Effector CD4-positive, alpha-beta T cell (primary cell): ENCODE data around the gene UIMC1.

Experiments
- DNase-seq: peaks from one replicate; pipeline ENCODE4 v3.0.0-alpha.2; 2020

Gene UIMC1

GRCh38 chr5:176866707-176867310 lies 139.8 kb downstream of the UIMC1 start:
- DNase-seq, result no peak

GRCh38 chr5:176865964-176866363 lies 140.6 kb downstream of the UIMC1 start:
- no peak for DNase-seq

GRCh38 chr5:176864755-176865154 lies 141.8 kb downstream of the UIMC1 start:
- DNase-seq, result no peak

- DNase-seq, result no peak
Measured at GRCh38 chr5:176863765-176864098, 142.8 kb downstream of the UIMC1 start.

GRCh38 chr5:176863041-176863764 lies 143.4 kb downstream of the UIMC1 start:
- no peak for DNase-seq

- DNase-seq, result no peak
Measured at GRCh38 chr5:176862330-176862995, 144.1 kb downstream of the UIMC1 start.

GRCh38 chr5:176861276-176861675 lies 145.3 kb downstream of the UIMC1 start:
- no peak for DNase-seq

GRCh38 chr5:176860381-176860780 lies 146.2 kb downstream of the UIMC1 start:
- DNase-seq, result no peak

GRCh38 chr5:176859916-176860315 lies 146.7 kb downstream of the UIMC1 start:
- DNase-seq, result no peak

GRCh38 chr5:176857894-176858273 lies 148.7 kb downstream of the UIMC1 start:
- no peak for DNase-seq

GRCh38 chr5:176857216-176857893 lies 149.2 kb downstream of the UIMC1 start:
- no peak for DNase-seq

GRCh38 chr5:176856746-176857145 lies 149.8 kb downstream of the UIMC1 start:
- DNase-seq, result no peak

GRCh38 chr5:176855598-176855997 lies 151.0 kb downstream of the UIMC1 start:
- DNase-seq, result no peak
